ENCODE measurements around the gene PAPPA. TPM values are rescaled to one million over a fixed set of nuclear protein-coding genes. Genes with fewer than 3 reads are reported as not detected.

PAPPA gene
- total RNA-seq, result not detected

- no peak for DNase-seq
These were observed at the start of gene PAPPA for GRCh38 chr9:116153765-116154333. Gene PAPPA, plus strand, starts transcription at chr9:116153791. Its CDS starts 382 bp downstream, at chr9:116154173.

DNA sequence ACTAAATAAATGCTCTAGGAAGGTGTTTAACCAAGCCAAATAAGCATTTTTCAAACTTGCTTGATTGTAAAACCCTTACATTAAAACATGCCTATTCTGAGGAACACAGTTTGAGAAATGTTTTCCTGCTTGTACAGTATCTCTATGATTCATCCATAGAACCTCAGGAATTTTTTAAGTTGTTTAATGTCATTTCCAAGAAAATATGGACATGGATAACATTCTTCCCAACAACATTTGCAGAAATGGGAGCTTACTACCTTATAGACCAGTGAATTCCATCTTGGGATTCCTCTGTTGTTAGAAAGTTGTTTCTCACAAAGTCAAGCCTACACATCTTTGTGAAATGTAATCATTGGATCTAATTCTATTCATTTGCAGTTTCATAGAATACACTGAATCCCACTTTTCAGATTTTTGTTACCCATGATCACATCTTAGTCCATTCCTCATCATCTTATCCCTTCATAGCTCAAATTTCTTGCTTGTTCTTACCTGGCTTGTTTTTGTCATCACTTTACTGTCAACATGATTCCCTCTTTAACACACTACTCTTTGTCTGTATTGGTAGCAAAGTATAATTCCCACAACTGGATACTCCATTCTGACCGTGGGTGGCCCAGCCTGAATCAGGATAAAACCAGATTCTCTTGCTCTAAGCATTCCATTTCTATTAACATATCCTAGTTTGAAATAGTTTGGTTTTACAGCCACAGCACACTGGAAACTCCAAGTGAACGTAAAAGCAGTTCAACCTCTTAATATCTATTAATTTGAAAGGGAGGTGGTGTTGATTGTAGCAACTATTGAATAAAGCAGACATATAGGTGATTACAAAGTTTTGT lies 49.4 kb upstream of the PAPPA start:
- no peak for DNase-seq

DNA sequence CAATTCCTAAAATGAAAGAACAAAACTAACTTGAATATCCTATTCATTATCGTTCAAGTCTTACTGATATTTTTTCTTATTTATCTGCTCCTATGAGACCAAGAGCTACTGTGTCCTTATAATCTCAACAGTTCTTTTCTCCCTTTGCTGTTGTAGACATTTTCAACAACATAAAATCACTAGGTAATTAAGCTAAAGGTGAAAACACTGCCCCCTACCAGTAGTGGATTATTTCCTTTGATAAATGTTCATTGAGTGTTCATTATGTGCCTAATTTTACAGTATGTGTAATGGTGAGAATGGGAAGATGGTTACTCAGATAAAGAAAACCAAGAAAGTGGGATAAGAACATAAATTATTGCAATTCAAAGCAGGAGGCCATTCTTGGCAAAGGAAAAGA lies 41.4 kb upstream of the PAPPA start:
- DNase-seq, result no peak

DNA sequence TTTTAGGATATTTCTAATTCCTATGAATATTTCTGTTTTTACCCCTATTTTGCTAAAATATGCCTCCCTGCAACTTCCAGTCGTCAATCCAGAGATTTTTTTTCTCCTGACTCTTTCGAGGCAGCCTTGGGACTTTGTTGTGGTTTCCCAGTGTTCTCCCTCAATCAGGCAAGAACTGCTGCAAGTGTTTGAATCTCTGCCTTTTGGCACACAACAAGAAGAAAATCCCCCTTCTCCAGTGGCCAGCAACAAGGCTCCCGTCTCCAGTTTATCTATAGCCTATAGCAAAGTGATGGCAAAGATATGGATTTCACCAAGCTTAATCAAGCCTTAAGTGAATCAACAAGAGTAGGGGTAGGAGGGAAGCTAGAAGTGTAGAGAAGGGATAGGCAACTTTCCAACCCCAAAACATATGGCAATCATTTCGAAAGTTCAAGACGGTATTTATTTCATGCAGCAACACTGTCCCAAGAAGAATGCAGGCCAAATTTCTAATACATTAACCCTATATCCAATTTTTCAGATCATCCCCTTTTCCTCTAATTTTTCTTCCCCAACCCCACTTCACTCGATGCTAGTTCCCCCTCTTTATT lies 37.7 kb upstream of the PAPPA start:
- no peak for DNase-seq

GRCh38 chr9:116116393-116116792 lies 37.2 kb upstream of the PAPPA start:
- no peak for DNase-seq

- no peak for DNase-seq
These were observed 30.4 kb upstream of the PAPPA start for GRCh38 chr9:116123171-116123570.

DNA sequence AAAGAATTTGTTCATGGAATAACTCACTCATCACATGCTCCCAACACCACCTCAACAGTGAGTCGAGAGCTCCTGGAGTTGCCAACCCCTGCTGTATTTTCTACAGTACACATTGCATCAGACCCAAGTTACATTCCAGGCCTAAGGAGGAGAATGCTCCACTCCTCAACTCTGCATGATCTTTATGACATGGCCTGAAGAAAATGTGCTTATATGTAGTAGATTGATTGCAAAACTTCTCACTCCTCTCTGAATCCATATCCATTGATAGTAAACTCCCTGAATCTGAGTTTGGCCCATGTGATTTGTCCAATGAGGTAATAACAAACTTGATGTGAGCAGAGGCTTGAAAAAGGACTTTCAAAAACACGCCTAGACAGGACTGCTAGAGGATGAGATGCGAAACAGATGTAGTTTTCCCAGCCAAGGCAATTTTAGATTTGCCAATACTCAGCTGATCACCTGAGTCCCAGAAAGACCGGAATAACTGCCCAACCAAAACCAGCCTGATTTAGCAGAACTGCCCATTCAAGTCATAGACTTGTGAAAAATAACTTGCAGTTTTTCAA lies 29.0 kb upstream of the PAPPA start:
- DNase-seq, result no peak

DNA sequence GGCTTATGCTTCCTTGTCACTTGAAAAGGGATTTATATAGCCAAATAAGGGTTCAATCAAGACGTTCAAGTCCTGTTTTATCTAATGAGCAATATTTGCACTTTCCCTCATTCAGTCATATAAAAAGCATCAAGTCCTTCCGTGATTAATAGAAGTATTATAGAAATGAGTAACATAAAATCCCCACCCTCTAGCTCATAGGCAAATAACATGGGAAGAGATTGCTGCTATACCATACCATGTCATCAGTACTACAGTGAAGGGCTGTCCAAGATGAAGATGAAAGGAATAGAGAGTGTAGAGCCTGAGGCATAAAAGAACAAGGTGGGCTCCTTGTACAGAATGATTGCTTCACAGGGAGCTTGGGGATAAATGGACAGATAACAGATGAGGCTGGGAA lies 20.4 kb upstream of the PAPPA start:
- no peak for DNase-seq

DNA sequence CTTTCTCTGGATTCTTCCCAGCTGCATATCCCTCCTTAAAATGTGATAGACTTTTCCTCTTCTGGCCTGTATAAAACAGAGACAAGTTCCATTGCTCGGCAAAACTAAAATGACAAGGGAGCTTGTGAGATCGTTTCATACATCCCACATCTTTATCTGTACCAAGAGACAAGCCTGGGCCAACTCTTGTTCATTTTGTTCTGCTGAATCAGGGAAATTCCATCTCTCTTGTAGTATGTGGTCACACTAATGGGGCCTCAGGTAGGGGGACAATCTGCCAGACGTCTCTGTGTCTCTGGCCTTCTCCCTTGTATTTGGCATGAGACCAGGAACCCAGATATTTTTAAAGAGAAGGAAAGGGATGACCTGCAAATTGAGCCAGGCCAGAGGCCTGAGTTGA lies 18.6 kb upstream of the PAPPA start:
- no peak for DNase-seq

GRCh38 chr9:116137010-116137409 lies 16.6 kb upstream of the PAPPA start:
- no peak for DNase-seq

GRCh38 chr9:116137581-116137980 lies 16.0 kb upstream of the PAPPA start:
- no peak for DNase-seq

- DNase-seq, result no peak
These were observed 11.6 kb upstream of the PAPPA start for GRCh38 chr9:116141864-116142561.

DNA sequence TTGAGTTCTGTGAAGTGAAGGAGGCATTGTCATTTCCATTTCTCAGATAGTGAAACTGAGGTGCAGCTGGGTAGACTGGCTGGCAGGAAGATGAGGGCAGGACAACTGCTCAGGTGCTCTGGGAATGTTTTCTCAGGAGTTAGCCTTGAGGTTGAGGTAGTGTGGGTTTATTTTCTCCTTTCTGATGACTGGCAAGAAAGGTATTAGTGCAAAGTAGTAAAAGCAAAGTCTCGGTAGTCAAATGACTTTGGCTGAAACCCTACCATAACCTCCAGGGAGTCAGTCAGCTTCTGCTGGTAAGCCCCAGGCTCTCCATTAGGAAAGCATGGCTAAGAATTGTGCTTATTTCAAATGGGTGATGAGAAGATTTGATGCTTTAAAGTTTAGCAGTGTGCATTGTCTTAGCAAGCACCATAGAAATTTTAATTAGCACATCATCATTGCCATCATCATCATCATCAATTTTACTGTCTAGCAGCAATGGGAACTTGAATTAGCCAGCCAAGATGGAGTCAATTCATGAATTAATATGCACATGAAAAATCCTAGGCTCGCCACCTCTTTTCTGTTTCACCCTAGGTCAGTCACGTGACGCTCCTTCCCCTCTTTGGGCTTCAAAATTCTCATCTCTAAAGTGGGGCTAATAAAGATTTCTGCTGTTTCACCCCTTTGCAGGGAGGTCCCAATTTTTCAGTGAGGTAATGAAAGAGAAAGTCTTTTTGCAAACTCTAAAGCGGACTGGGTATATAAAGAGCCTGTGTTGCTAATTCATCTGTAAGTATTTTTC lies 10.7 kb upstream of the PAPPA start:
- DNase-seq, result no peak

DNA sequence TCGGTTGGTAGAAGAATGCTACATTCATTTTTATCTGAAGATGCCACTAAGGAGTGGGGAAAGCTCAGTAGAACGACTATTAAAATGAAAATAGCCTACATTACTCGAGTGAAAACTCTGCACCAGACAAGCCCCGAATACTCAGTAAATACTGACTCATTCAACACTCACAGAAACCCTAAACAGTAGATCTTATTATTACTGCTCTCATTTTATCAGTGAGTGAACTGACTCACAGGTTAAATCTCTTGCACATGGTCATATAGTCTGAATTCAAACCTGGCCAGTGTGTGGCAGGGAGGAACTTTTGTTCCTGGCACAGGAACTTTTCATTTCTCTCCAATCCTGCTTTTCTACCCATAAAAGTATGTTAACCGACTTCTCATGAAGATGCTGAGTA lies 9.6 kb upstream of the PAPPA start:
- DNase-seq, result no peak

DNA sequence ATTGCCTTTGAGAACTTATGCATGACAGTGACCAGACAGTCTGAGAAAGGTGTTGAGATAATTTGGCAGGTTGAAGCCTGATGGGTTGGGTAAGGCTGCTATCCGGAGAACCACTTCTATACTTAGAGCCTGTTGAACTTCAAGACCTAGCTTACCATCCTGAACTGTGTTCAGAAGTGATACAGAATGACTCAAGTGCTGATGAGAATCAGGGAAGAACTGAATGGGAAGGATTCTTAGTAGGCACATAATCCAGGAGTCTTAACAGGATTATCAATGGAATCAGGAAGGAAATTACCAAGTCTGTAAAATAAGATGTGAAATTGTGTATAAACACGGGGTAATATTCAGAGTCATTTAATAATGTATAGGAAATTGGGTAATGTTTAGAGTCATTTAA lies 9.0 kb upstream of the PAPPA start:
- DNase-seq, result no peak

DNA sequence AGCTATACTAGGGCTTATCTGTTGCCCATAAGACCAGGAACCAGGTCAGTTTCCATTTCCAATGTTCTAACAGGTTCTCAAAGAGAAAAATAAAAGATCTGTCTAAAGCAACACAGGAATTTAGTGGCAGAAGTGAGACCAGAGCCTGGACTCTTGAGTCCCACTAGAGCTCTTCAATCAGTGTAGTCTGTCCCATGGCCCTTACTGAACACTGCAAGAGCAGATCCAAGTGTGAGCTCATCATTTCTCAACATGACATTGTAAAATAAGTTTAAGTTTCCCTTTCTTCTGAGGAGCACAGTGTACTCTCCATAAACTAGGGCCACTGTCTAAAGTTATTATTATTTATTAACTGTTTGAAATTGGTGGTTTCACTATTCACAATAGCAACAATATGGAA lies 8.6 kb upstream of the PAPPA start:
- DNase-seq, result no peak

GRCh38 chr9:116147821-116148220 lies 5.8 kb upstream of the PAPPA start:
- no peak for DNase-seq

DNA sequence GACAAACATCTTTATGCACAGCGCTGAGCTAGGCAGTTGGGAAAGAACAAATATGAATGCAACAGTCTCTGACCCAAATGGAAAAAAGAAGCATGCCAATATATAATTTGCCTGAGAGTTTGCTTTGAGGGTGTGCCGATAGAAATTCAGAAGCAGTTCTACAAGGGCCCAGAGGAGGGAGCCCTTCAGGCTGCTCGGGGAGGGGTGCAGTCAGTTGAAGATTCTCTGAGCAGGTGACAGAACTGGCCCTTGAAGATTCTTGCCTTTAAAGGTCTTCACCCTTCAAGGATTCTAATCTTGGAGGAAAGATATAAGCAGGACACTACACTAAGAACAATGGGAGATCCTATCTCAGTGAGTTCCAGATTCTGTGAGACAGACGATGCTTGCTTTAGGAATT lies 3.7 kb upstream of the PAPPA start:
- no peak for DNase-seq

- no peak for DNase-seq
These were observed 2.4 kb upstream of the PAPPA start for GRCh38 chr9:116151199-116151598.

GRCh38 chr9:116151966-116152381 lies 1.6 kb upstream of the PAPPA start:
- no peak for DNase-seq

GRCh38 chr9:116152390-116152789 lies 1.2 kb upstream of the PAPPA start:
- DNase-seq, result no peak
